Erythroblast (primary cell): Measurements from ENCODE around the gene HOXB1.

ENCODE experiments used
- GATA1 ChIP-seq: IDR thresholded peaks from 2 replicates; pipeline ENCODE4 v1.6.1; 2011; ENCODE audit warnings: low read depth, mild to moderate bottlenecking, control low read depth, low read length, moderate library complexity
- POLR2A ChIP-seq: IDR thresholded peaks from 2 replicates; pipeline ENCODE4 v1.6.1; 2011; ENCODE audit warnings: mild to moderate bottlenecking, low read length

DNA sequence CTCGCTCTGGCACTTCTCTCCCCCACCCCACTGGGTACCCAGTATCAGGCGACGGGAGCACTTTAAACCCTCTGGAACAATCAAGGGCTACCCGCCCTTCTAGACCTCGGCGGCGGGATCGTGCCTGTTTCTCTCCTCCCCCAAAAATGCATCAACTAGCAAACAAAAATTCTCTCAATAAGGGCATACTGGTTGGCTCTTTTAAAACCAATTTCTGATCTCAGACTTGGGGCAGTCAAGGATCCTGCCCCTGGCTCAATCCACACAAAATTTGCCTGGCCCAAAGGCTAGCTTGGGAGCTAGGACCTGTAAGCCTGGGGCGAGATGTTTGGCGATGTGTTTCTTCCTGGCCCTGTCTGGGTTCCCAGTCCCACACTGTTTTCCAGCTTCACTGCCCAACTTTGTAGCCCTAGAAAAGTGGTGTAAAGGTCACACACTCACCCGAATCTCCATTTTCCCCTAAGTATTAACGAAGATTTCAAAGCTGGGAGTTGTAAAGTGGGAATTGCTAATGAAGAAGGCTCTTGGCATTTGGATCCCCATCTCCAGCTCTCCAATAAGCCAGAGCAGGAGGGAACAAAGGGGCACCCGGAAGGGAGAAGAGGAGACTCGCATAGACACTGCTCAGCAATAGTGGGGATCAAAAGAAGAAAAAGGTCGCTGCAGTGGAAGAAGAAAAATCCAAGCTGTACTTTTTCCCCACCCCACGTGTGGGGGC lies 28.5 kb upstream of the HOXB1 start:
- no peak for TF ChIP-seq POLR2A
- no peak for TF ChIP-seq GATA1
